ENCODE data around the gene MPP3. TPM values are rescaled to one million over a fixed set of nuclear protein-coding genes. Genes with fewer than 3 reads are reported as not detected.
A peak's percentile ranks its signal among the peaks of the same experiment; 100 is the strongest.

MPP3 gene
- total RNA-seq, 6 experiments from 2014 or later, result 1.3 to 2.5 (median 1.8) TPM

GRCh38 chr17:43857141-43857540 is 24.2 kb upstream of the MPP3 start:
- no peak for TF ChIP-seq POLR2A (IDR thresholded peaks at IDR 0.05)
- TF ChIP-seq CTCF (IDR thresholded peaks at IDR 0.05), result no peak
- ATAC-seq (no peak), DNase-seq (no peak)
- H3K27ac ChIP-seq, result no peak overlapping the region
- WGBS (ENCODE audit: insufficient coverage, low coverage, low lambda C conversion rate, missing lambda C conversion rate), result 83% methylated on average over 1 of the region's 5 CpGs
- no peaks in the 10 kb centered on the region for H3K9me3 ChIP-seq
- intact Hi-C loops (cut with DNase I), result loop anchor here in 1 of 2 donors (10.0 kb wide), 1 partner anchor 172 kb away; no protein-coding TSS in a partner anchor
- no peaks in the 10 kb centered on the region for H3K36me3 ChIP-seq
- no peaks in the 10 kb centered on the region for H3K27me3 ChIP-seq
- no peaks in the 10 kb centered on the region for H3K4me1 ChIP-seq
- no peak overlapping the region for H3K4me3 ChIP-seq

- H3K4me1 ChIP-seq, result no peaks in the 10 kb centered on the region
- ATAC-seq (no peak), DNase-seq (no peak)
- WGBS (ENCODE audit: insufficient coverage, low coverage, low lambda C conversion rate, missing lambda C conversion rate), result 73% methylated on average over 3 of the region's 3 CpGs
- intact Hi-C loops (cut with DNase I), result loop anchor here in 1 of 2 donors (10.0 kb wide), 1 partner anchor 171 kb away; no protein-coding TSS in a partner anchor
- H3K27me3 ChIP-seq, result no peaks in the 10 kb centered on the region
- no peak overlapping the region for H3K27ac ChIP-seq
- TF ChIP-seq POLR2A (IDR thresholded peaks at IDR 0.05), result no peak
- TF ChIP-seq CTCF (IDR thresholded peaks at IDR 0.05), result no peak
- H3K36me3 ChIP-seq, result no peaks in the 10 kb centered on the region
- H3K9me3 ChIP-seq, result no peaks in the 10 kb centered on the region
- H3K4me3 ChIP-seq, result no peak overlapping the region
Measured at GRCh38 chr17:43856141-43856540, 23.2 kb upstream of the MPP3 start.

- 86% methylated on average over 7 of the region's 9 CpGs for WGBS (ENCODE audit: insufficient coverage, low coverage, low lambda C conversion rate, missing lambda C conversion rate)
- Histone ChIP-seq H3K4me3 (no peak overlapping the region), H3K27me3 (no peaks in the 10 kb centered on the region), H3K4me1 (no peaks in the 10 kb centered on the region), H3K27ac (no peak overlapping the region), H3K36me3 (no peaks in the 10 kb centered on the region), H3K9me3 (no peaks in the 10 kb centered on the region)
- ATAC-seq (no peak), DNase-seq (peak in 1 of 3 donors; percentile 24)
- intact Hi-C loops (cut with DNase I), result loop anchor here in 1 of 2 donors (10.0 kb wide), 1 partner anchor 170 kb away; no protein-coding TSS in a partner anchor
- no peak for TF ChIP-seq CTCF (IDR thresholded peaks at IDR 0.05)
- no peak for TF ChIP-seq POLR2A (IDR thresholded peaks at IDR 0.05)
Measured at GRCh38 chr17:43855061-43855460, 22.1 kb upstream of the MPP3 start.

GRCh38 chr17:43854498-43854897 is 21.6 kb upstream of the MPP3 start:
- no CpG with 5 or more reads among the region's 8 CpGs for WGBS (ENCODE audit: insufficient coverage, low coverage, low lambda C conversion rate, missing lambda C conversion rate)
- Histone ChIP-seq H3K9me3 (no peaks in the 10 kb centered on the region), H3K4me1 (no peaks in the 10 kb centered on the region), H3K4me3 (no peak overlapping the region), H3K27ac (no peak overlapping the region), H3K27me3 (no peaks in the 10 kb centered on the region), H3K36me3 (no peaks in the 10 kb centered on the region)
- TF ChIP-seq CTCF (IDR thresholded peaks at IDR 0.05) (no peak), POLR2A (IDR thresholded peaks at IDR 0.05) (no peak)
- intact Hi-C loops (cut with DNase I), result loop anchor here in 1 of 2 donors (10.0 kb wide), 1 partner anchor 170 kb away; no protein-coding TSS in a partner anchor
- no peak for ATAC-seq
- DNase-seq, result peak in 1 of 3 donors; percentile 12

Data from right lobe of liver (tissue), 6 donors.